NOMO-1 treated with DMSO at 0.1 percent for 48 hours (cell line): ENCODE data around the gene BEST2.

ENCODE experiments used
- DNase-seq: peaks from one replicate; lab custom pipeline; 2025; ENCODE audit not compliant: unreplicated experiment; lab: John Stamatoyannopoulos, UW

The BEST2 gene

DNA sequence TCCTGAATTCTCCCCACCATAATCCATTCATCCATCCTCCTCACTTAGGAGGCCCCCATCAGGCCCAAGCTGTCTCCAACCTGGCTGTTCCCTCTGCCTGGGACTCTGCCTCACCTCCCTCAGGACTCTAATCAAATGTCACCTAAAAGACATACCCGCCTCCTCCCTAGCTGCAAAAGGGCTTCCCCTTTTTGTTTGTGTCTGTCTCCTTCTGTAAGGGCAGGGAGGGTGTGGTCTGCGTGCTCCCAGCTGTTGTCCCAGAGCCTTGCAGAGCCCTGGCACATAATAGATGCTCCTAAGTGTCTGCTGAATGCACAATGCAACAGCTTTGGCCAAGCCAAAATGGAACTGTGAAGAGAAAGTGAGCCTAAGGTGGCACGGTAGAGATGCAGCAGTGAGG lies 21.5 kb upstream of the BEST2 start:
- DNase-seq, result no peak

DNA sequence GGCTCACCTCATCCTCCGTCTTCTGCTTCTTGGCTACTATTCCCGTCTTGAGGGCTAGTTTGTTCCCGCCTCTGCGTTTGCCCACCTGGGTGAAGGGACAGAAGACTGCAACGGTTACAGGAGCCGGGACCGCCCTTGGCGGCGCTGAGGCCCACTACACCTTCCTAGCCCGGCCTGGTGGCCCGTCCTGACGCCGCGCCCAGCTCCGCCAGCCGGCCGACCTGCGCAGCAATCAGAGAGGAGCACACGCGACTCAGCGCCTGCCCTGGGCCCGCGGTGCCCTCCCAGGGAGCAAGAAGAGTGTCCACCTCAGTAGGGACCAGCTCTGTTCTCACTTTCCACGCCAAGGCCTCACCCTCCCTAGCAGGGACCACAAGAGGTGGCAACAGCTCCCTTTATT lies 20.3 kb upstream of the BEST2 start:
- no peak for DNase-seq

DNA sequence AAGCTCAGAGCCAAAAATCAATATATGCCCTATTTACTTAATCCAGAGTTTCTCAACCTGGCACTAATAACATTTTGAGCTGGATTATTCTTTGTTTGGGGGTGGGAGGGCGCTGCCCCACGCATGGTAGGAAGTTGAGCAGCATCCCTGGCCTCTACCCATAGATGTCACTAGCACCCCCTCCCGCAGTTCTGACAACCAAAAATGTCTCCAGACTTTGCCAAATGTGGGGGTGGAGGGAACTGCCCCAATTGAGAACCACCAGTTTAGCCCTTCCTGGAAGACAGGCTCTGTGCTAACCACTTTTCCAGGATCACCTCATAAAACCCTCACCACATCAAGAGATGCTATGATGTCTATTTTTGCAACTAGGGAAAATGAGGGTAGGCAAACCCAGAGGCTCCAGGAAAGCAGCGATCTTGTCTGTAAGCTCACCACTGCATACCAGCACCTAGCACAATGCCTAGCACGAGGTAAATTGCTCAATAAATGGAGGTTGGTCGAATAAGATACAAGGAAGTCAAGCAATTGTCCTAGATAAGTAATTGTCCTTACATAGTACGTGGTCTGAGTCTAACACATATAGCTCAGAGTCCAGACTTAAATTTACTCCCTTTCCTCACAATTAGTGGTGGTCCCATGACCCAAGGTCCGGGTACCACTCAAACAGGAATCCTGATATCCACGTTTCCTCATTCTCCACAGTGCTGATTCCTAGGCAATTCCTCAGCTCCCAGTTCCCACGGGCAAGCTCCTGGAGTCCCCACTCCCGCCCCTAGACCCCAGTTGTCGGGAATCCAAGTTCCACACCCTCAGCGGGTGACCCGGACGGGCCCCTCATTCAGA lies 18.0 kb upstream of the BEST2 start:
- peak; percentile 56 for DNase-seq

DNA sequence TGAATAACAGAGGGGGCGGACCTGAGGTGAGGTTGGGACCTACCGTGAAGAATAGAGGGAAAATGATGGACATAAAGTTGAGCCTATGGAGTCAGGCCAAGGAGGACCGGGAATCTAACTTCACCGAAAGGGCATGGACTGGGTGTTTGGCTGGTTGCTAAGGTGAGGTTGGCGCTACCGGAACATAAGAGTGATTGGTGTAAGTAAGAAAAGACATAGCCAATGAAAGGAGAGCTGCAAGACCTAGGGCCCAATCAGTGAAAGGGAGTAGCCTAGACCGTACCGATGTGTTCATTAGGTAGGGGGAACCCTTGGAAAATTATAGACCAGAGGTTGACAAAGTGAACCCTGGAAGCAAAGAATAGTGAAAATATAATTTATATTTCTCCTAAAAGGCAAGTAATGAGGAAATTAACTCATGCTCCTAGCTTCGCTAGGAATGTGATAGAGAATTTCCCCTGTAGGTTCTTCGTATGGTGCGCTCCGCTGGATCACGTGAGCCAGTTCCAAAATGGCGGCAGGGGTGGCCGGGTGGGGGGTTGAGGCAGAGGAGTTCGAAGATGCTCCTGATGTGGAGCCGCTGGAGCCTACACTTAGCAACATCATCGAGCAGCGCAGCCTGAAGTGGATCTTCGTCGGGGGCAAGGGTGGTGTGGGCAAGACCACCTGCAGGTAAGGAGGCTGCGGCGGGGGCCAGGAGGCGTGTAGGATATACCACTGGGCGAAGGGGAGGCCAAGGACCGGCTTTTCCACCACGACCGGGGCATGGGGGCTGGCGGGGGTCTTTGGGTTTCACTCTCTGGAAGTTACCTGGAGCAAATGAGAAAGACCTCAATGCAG lies 14.4 kb upstream of the BEST2 start, which contains the start of gene GET3:
Gene GET3 (plus strand): TSS at position 503 of the 840 bp plus-strand sequence. CDS start 9 bp downstream, at position 512.
- peak; percentile 97 for DNase-seq

DNA sequence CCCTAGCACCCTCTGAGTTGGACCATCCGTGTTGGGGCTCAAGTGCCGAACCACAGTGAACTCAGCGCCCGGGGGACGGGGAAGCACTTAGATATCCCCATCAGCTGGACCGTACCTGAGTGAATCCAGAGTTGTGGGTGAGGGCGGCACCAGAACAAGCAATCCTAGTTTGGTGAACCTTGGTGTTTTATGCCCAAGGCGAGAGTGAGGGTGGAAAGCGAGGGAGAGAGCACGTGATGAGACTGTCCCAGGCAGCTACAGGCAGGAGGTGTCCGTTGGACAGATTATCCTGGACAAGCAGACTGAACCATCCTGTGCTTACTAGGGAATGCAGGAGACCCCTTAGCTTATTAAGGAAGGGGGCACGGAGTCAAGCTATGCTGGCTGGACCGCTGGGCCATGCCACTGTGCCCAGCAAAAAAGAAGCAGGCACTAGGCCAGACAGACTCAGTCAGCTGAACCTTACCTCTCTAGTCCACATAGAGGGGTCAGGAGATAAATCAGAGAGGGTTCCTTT lies 13.7 kb upstream of the BEST2 start:
- no peak for DNase-seq

DNA sequence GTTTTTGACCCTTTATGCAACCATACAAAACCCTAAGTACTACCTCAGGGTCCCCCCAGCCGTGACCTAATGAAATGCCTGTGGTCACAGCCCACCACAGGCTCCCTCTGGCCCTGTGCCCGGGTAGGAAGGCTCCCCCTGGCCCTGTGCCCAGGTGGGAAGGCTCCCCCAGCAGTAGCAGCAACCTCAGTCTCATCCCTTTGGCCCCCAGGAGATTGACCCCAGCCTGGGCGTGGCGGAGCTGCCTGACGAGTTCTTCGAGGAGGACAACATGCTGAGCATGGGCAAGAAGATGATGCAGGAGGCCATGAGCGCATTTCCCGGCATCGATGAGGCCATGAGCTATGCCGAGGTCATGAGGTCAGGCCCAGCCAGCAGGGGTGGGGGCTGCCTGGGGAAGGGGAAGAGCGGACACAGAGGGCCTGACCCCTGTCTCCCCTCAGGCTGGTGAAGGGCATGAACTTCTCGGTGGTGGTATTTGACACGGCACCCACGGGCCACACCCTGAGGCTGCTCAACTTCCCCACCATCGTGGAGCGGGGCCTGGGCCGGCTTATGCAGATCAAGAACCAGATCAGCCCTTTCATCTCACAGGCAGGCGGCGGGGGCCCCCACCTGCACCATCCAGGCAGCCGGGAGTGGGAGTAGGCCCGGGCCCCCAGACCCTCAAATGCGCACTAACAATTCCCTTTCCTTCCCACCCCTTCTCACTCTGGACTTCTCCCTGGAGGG lies 6.3 kb upstream of the BEST2 start:
- no peak for DNase-seq

DNA sequence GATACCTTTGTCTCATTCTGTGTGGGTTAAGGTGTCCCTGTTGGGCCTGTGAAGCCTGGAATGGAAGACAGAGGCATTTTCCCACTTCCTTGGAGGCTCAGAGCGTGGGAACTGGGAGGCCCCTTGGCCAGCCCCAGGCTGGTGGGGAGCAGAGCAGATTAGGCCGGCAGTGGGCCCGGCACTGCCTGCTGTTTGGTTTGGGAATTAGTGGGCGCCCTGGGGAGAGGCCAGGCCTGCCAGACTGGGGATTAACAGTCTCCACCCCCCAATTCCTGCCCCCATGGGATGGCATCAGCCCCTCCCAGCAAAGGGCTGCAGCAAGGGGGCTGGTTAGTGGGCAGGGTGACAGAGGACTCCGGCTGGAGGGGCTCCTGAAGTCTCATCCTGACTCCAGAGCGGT lies 3.1 kb upstream of the BEST2 start:
- no peak for DNase-seq

DNA sequence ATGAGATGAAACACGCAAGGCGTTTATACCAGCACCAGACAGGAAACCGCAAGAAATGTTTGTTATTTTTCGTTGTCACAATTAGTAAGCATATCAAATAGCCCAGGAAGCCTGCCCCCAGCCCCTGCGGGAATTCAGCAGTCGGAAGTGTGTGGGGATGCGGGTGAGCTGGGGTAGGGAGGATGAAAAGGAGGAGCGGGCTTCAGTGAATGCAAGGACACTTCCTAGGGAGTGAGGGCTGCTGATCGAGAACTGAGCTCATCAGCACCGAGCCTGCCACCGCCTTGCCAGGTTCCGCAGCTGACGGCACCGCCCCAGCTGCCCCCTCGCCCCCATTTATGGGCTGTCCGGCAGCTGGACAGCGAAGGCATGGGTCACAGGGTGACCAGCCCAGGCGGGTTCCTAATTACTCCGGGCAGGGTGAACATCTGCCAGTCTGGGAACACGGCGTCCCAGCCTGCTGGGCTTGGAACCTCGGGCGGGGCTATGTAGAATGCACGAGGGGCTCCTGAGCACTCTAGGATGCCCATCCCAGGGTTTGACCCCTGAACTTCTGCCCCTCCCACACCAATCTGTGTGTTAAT lies 1.6 kb upstream of the BEST2 start:
- DNase-seq, result peak; percentile 6

DNA sequence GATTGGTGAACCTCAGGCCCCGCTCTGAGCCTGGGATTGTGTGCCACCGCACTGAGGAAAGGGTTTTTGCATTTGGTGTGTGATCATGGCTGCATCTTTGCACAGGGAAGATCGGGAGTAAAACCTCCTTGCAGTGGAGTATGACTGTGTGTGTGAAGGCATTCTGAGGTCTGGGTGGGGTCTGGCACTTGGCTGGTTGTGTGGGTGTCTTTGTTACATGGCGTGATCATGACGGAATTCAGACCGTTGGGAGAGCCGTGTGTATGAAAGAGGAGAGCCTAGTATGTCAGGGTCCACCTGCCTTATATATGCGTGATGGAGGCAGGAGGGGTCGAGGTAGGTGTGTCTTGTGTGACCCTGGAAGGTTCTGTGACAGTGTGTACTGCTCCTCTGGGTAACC lies 740 bp upstream of the BEST2 start:
- DNase-seq, result no peak

DNA sequence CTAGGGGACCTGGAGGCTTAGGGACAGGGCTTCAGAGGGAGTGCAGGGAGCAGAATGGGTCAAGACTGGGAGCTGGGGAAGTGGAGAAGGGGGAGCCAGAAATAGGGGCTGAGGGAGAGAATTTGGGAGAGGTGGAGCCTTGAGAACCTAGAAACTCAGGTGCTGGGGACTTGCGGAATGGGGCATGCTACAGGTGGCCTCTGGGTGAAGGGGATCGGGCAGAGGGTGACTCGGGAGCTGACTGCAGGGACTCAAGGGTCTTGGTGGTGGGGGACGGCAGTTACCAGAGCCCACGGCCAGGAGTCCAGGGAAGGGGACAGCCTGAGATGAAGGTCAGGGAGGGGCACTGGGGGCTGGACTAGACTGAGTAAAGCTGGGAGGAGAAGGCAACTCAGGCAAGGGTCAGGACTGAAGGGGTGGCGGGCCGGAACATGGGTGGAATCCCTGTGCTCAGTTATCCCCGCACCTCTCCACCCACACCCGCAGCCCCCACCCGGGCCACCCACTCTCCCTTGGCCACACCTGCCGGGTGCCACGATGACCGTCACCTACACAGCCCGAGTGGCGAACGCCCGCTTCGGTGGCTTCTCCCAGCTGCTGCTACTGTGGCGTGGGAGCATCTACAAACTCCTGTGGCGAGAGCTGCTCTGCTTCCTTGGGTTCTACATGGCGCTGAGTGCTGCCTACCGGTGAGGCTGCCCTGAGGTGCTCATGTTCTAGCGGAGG lies 628 bp downstream of the BEST2 start:
- DNase-seq, result no peak

DNA sequence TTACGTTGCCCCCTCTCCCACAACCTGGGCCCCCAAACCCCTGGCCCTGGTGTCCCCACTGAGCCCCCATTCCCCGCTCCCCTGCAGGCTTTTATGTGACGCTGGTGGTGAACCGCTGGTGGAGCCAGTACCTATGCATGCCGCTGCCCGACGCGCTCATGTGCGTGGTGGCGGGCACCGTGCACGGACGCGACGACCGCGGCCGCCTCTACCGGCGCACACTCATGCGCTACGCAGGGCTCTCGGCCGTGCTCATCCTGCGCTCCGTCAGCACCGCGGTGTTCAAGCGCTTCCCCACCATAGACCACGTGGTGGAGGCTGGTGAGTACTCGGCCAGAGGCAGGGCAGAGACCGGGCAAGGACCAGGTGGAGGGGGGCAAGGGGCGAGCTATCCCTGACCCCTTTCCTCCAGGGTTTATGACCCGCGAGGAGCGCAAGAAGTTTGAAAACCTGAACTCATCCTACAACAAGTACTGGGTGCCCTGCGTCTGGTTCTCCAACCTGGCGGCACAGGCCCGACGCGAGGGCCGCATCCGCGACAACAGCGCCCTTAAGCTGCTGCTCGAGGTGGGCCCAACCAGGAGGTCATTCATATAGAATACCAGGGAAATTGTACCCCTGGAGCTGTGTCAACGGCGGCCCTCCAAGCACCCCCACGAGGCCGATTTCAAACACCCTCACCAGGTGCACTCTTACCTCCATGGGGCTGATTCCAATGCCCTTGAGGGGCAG lies 3.0 kb downstream of the BEST2 start:
- DNase-seq, result no peak

DNA sequence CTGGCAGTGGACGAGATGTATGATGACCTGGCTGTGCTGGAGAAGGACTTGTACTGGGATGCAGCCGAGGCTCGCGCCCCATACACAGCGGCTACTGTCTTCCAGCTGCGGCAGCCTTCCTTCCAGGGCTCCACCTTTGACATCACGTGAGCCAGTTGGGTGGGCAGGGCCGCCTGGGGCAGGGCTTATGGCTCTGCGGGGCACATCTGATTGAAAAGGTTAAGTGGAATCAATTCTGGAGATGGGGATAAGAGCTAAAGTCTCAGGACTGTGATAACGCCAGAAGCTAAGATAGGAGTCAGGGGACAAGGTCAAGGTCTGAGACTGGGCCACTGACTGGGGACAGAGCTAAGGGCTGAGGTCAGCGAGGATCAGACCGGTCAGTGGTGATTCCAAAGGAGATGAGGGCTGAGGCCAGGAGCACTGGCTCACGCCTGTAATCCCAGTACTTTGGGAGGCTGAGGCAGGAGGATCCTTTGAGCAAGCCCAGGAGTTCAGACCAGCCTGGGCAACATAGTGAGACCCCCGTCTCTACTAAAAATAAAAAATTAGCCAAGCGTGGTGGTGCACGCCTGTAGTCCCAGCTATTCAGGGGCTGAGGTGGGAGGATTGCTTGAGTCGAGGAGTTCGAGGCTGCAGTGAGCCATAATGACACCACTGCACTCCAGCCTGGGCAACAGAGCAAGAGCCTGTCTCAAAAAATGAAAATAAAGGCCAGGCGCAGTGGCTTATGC lies 4.7 kb downstream of the BEST2 start:
- no peak for DNase-seq

DNA sequence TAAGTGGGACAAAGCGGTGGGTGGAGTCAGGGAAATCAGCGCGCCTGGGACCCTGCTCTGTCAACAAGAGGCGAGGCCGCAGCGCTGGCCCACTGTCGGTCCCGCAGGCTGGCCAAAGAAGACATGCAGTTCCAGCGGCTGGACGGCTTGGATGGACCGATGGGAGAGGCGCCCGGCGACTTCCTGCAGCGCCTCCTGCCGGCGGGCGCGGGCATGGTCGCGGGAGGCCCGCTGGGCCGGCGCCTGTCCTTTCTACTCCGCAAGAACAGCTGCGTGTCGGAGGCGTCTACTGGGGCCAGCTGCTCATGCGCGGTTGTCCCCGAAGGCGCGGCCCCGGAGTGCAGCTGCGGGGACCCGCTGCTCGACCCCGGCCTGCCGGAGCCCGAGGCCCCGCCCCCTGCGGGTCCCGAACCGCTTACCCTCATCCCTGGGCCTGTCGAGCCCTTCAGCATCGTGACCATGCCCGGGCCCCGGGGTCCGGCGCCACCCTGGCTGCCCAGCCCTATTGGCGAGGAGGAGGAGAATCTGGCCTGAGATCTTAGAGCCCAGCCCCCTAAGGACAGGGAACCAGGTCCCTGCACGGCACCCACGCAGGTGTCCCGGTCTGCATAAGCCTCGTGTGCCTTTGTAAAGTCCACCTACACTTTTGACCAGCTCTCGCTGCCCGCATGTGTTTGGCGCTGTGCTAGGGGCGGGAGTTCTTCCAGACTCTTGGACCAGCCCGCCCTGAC lies 6.1 kb downstream of the BEST2 start:
- DNase-seq, result peak; percentile 57

DNA sequence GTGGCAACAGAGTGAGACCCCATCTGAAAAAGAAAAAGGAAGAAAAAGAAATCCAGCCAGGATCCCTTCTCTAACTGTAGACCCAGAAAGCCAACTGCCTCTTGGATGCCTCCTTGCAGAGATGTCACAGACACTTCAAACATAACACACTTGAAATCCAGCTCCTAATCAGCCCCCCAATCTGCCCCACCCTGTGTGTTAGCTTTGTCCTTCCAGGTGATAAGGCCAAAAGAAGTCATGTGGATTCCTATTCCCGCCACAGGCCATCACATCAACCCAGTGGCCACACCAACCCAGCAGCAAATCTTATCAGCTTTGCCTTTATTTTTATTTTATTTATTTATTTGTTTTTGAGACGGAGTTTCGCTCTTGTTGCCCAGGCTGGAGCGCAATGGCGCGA lies 8.1 kb downstream of the BEST2 start:
- no peak for DNase-seq

DNA sequence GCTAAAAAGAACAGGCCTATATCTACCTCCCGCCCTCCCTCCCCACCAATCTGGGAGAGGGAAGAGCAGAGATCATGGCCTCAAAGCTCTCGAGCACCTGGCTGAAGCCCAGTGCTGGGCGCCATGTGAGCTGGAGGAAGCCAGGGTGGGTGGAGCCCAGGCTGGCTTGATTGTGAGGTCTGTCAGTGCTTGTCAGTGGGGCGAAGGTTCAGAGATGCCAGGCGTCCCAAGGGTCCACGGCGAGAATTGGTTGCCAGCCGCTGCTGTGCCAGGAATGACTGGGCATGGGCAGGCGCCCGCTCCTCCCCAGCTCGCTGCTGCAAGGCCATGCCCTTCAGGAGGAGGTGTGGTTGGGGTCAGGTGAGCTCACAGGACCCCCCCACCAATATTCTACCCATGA lies 11.5 kb downstream of the BEST2 start:
- DNase-seq, result no peak

DNA sequence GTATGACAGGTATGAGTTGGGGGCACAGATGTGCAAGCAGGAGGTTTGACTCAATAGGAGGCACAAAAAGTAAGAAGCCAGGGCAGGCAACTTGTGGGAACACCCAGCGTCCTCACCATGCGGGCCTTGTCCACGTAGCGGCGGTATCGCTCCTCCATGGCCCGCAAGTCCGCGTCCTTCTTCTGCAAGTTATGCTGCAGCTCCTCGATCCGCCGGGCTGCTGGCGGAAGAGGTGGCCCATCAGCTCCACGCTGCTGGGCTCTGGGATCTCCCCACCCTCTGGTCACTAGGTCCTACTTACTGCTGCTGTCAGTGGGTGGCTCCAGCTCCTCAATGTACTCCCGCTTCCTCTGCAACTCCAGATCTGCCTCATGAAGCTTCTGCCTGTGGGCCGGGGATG lies 13.1 kb downstream of the BEST2 start:
- DNase-seq, result no peak

DNA sequence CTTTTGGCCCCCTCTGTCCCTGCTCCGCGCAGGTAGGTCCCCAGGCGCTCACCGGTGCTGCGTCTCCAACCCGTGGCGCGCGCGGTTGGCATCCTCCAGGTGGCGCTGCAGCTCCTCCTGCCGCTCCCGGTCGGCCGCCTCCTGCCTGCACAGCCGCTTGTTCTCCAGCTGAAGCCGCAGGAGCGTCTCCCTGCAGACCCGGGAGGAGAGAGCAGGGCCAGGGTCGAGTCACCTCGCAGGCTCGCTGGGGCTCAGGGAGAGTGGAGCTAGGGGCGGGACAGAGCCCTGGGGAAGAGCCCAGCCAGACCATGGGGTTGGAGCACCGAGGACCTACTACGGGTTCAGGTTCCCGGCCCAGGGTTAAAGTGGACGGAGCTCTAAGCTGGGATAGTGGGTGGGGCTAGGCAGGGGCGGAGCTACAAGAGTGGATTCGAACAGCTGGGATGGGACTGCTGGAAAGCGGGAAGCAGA lies 14.5 kb downstream of the BEST2 start:
- DNase-seq, result peak; percentile 44

DNA sequence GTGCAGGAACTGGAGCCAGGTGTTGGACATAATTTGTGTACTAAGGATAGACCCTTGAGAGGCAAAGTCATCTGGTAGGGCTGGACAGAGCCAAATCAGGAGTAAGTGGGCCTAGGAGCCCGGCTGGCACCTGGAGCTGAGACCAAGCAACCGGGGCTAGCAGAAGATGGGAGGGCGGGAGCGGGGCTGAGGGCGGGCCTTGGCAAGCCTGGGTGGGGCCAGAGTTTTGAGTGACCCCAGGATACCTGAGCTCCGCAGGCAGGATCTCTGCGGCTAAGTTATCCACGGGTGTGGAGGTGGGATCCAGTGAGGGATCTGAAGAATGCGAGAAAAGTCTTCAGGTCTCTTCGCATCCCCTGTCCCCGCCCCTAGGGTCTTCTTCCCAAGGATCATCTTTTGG lies 15.6 kb downstream of the BEST2 start:
- no peak for DNase-seq
